Mammary epithelial cell (primary cell): ENCODE data around the gene KIAA1755.

Experiments
- EZH2 ChIP-seq: IDR thresholded peaks from 2 replicates; pipeline ENCODE4 v1.6.1; 2012; ENCODE audit warnings: low read length, inconsistent platforms, borderline replicate concordance
- TF ChIP-seq, protein P1 (sequence below), 2 donors: IDR thresholded peaks in 1 of 2; conservative IDR thresholded peaks in 1 of 2; 2 replicates each; pipeline ENCODE4 v1.5.1; 2011 to 2012; ENCODE audit warnings: inconsistent platforms in 2 of 2, low read length in 2 of 2, mild to moderate bottlenecking in 2 of 2, control low read depth in 1 of 2, low read depth in 1 of 2; ENCODE audit not compliant: insufficient read depth in 1 of 2; ENCODE audit errors: extremely low read depth in 1 of 2

GRCh38 chr20:38216201-38216600 lies 44.3 kb downstream of the KIAA1755 start:
- TF ChIP-seq, protein P1, sequence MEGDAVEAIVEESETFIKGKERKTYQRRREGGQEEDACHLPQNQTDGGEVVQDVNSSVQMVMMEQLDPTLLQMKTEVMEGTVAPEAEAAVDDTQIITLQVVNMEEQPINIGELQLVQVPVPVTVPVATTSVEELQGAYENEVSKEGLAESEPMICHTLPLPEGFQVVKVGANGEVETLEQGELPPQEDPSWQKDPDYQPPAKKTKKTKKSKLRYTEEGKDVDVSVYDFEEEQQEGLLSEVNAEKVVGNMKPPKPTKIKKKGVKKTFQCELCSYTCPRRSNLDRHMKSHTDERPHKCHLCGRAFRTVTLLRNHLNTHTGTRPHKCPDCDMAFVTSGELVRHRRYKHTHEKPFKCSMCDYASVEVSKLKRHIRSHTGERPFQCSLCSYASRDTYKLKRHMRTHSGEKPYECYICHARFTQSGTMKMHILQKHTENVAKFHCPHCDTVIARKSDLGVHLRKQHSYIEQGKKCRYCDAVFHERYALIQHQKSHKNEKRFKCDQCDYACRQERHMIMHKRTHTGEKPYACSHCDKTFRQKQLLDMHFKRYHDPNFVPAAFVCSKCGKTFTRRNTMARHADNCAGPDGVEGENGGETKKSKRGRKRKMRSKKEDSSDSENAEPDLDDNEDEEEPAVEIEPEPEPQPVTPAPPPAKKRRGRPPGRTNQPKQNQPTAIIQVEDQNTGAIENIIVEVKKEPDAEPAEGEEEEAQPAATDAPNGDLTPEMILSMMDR (conservative IDR thresholded peaks at IDR 0.05 in 1 of 2, IDR thresholded peaks at IDR 0.05 in 1 of 2; ENCODE audit: extremely low read depth in 1 of 2, insufficient read depth in 1 of 2, low read depth in 1 of 2, low read length in 2 of 2): no peak
- TF ChIP-seq EZH2: no peak
